HepG2 (cell line): Measurements from ENCODE around the gene LIMK2. TPM values are rescaled to one million over a fixed set of nuclear protein-coding genes. Genes with fewer than 3 reads are reported as not detected.

Experiments
- ELF4 ChIP-seq: sonication (generic); formaldehyde crosslinking; IDR thresholded peaks from 2 replicates; pipeline ENCODE4 v1.5.0; 2020; ENCODE audit warnings: missing genetic modification reagents, mild to moderate bottlenecking, moderate library complexity, borderline replicate concordance
- HNF4G ChIP-seq, 2 experiments: sonication (generic) in 1 of 2; formaldehyde crosslinking in 1 of 2; IDR thresholded peaks; 2 replicates each; pipeline versions ENCODE4 v1.4.0 to v1.6.1; 2011 to 2020; ENCODE audit warnings: borderline replicate concordance in 2 of 2, low read depth in 2 of 2, mild to moderate bottlenecking in 2 of 2, low read length in 1 of 2, missing genetic modification reagents in 1 of 2, moderate library complexity in 1 of 2
- IKZF1 ChIP-seq: fragments of 450-650 bp; IDR thresholded peaks from 2 replicates; pipeline ENCODE4 v1.7.1; 2016
- JDP2 ChIP-seq: sonication (generic); formaldehyde crosslinking; IDR thresholded peaks from 2 replicates; pipeline ENCODE4 v1.8.1; 2022; ENCODE audit warnings: missing genetic modification reagents, borderline replicate concordance
- NR2F2 ChIP-seq: IDR thresholded peaks from 2 replicates; pipeline ENCODE4 v1.6.1; 2012; ENCODE audit warnings: low read depth, inconsistent platforms, borderline replicate concordance
- POLR2AphosphoS2 ChIP-seq: IDR thresholded peaks from 2 replicates; pipeline ENCODE4 v1.6.1; 2011; ENCODE audit warnings: low read depth, low read length, improper control_type of control experiment
- RNF2 ChIP-seq: fragments of 450-650 bp; conservative IDR thresholded peaks from 2 replicates; pipeline ENCODE4 v1.6.1; 2016; ENCODE audit warnings: low read depth
- ZNF235 ChIP-seq: sonication (generic); formaldehyde crosslinking; IDR thresholded peaks from 2 replicates; pipeline ENCODE4 v1.8.1; 2023; ENCODE audit warnings: mild to moderate bottlenecking, missing genetic modification reagents, borderline replicate concordance
- ZNF558 ChIP-seq: sonication (generic); formaldehyde crosslinking; IDR thresholded peaks from 2 replicates; pipeline ENCODE4 v1.9.0; 2022; ENCODE audit warnings: mild to moderate bottlenecking, missing genetic modification reagents, borderline replicate concordance
- polyA plus RNA-seq, 8 experiments: library from polyadenylated mRNA; depleted of rRNA in 3 of 8; stranded (reverse) in 7 of 8; unstranded in 1 of 8; fragments of >200 nt; fragmentation: Illumina TruSeq in 4 of 8; extraction: Trizol in 4 of 8; gene quantifications; 2 replicates each; pipeline versions ENCODE4 v1.2.1 to v1.2.3, GENCODE V29; 2011 to 2016; ENCODE audit warnings: low read depth in 4 of 8, missing spikeins in 1 of 8, mixed read lengths in 1 of 8; ENCODE audit not compliant: insufficient read depth in 1 of 8
- total RNA-seq, 5 experiments: library from RNA; depleted of rRNA; stranded (reverse); fragments of >200 nt; fragmentation: Illumina TruSeq; extraction: Trizol; gene quantifications; 2 replicates each; pipeline ENCODE4 v1.2.3, GENCODE V29; 2016; ENCODE audit warnings: low read depth in 1 of 5
- TF ChIP-seq, protein P1 (sequence below): sonication (generic); formaldehyde crosslinking; IDR thresholded peaks from 2 replicates; pipeline ENCODE4 v1.5.1; 2020; ENCODE audit warnings: mild to moderate bottlenecking, missing genetic modification reagents
- TF ChIP-seq, protein P2 (sequence below): sonication (generic); formaldehyde crosslinking; IDR thresholded peaks from 2 replicates; pipeline ENCODE4 v1.5.1; 2020; ENCODE audit warnings: missing genetic modification reagents, mild to moderate bottlenecking, borderline replicate concordance
- TF ChIP-seq, protein P3 (sequence below): sonication (generic); formaldehyde crosslinking; IDR thresholded peaks from 2 replicates; pipeline ENCODE4 v1.4.0; 2020; ENCODE audit warnings: missing genetic modification reagents

LIMK2 gene
- total and polyA plus RNA-seq, 2 of the 13 experiments (the other 11 are each of a cell fraction or from before 2014, with no cell fraction given), result 20.9 to 29.8 TPM

DNA sequence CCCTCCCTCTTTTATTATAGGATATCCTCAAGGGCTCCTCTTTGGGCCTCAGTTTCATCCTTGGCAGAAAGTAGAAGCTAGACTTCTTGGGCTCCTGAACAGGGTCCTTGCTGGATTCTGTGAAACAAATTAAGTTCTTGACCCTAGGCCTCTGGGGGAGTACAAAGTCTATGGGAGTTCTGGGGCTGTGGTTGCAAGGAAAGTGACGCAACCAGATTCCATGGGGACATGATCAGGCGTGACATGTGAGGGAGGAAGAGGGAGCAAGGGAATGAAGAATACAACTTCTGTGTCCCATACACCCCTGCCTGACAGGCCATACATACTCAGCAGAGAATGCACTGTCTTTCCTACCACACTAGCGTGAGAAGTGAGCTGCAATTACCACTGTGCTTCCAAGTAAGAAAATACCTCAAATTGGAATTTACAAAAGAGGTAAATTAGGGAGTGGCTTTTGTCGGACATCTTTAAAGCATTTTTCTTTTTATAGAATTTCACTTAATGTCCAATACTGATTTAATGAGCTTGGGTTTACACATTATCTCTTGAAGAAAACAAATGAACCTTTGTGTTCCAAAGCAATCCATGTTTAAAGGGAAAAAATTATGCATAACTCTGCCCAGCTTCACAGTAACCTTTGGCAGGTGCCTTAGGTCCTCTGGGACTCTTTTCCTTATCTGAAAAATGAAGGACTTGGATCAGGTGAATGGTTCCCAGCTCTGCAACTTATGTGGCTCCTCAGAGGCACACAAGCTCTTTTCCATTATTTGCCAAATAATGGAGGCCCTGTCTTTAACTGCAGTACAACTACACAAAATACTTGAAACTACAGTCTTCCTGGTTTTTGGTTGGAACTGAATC, 38.9 kb downstream of the LIMK2 start (continued):
- TF ChIP-seq, protein P1, sequence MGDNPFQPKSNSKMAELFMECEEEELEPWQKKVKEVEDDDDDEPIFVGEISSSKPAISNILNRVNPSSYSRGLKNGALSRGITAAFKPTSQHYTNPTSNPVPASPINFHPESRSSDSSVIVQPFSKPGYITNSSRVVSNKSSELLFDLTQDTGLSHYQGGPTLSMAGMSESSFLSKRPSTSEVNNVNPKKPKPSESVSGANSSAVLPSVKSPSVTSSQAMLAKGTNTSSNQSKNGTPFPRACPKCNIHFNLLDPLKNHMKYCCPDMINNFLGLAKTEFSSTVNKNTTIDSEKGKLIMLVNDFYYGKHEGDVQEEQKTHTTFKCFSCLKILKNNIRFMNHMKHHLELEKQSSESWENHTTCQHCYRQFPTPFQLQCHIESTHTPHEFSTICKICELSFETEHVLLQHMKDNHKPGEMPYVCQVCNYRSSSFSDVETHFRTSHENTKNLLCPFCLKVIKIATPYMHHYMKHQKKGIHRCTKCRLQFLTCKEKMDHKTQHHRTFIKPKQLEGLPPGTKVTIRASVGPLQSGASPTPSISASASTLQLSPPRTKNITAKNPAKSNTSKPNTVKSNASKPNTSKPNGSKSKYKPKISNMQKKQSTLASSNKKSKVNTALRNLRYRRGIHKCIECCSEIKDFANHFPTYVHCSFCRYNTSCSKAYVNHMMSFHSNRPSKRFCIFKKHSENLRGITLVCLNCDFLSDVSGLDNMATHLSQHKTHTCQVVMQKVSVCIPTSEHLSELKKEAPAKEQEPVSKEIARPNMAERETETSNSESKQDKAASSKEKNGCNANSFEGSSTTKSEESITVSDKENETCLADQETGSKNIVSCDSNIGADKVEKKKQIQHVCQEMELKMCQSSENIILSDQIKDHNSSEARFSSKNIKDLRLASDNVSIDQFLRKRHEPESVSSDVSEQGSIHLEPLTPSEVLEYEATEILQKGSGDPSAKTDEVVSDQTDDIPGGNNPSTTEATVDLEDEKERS (CRISPR knock-in tag), result no peak
- no peak for TF ChIP-seq JDP2
- TF ChIP-seq ZNF235 (CRISPR knock-in tag), result no peak
- TF ChIP-seq, protein P2, sequence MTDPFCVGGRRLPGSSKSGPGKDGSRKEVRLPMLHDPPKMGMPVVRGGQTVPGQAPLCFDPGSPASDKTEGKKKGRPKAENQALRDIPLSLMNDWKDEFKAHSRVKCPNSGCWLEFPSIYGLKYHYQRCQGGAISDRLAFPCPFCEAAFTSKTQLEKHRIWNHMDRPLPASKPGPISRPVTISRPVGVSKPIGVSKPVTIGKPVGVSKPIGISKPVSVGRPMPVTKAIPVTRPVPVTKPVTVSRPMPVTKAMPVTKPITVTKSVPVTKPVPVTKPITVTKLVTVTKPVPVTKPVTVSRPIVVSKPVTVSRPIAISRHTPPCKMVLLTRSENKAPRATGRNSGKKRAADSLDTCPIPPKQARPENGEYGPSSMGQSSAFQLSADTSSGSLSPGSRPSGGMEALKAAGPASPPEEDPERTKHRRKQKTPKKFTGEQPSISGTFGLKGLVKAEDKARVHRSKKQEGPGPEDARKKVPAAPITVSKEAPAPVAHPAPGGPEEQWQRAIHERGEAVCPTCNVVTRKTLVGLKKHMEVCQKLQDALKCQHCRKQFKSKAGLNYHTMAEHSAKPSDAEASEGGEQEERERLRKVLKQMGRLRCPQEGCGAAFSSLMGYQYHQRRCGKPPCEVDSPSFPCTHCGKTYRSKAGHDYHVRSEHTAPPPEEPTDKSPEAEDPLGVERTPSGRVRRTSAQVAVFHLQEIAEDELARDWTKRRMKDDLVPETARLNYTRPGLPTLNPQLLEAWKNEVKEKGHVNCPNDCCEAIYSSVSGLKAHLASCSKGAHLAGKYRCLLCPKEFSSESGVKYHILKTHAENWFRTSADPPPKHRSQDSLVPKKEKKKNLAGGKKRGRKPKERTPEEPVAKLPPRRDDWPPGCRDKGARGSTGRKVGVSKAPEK, result no peak
- TF ChIP-seq RNF2, result no peak
- no peak for TF ChIP-seq POLR2AphosphoS2
- no peak for TF ChIP-seq ZNF558 (CRISPR knock-in tag)
- TF ChIP-seq HNF4G (IDR thresholded peaks at IDR 0.05; ENCODE audit: borderline replicate concordance, low read depth, low read length), result peak; percentile 84
- TF ChIP-seq HNF4G (CRISPR knock-in tag; IDR thresholded peaks at IDR 0.05; ENCODE audit: borderline replicate concordance, low read depth), result 0 out of 2 replicates have a peak, but pooled peaks have one; percentile 37
- TF ChIP-seq, protein P3, sequence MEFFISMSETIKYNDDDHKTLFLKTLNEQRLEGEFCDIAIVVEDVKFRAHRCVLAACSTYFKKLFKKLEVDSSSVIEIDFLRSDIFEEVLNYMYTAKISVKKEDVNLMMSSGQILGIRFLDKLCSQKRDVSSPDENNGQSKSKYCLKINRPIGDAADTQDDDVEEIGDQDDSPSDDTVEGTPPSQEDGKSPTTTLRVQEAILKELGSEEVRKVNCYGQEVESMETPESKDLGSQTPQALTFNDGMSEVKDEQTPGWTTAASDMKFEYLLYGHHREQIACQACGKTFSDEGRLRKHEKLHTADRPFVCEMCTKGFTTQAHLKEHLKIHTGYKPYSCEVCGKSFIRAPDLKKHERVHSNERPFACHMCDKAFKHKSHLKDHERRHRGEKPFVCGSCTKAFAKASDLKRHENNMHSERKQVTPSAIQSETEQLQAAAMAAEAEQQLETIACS (CRISPR knock-in tag), result no peak
- no peak for TF ChIP-seq NR2F2
- no peak for TF ChIP-seq IKZF1
- TF ChIP-seq ELF4, result no peak
